Caco-2 (cell line): ENCODE measurements around the gene CUEDC2. TPM values are rescaled to one million over a fixed set of nuclear protein-coding genes. Genes with fewer than 3 reads are reported as not detected.
A peak's percentile ranks its signal among the peaks of the same experiment; 100 is the strongest.

Source experiments
- BruUV-seq: library from RNA; stranded (reverse); fragments of 400-500 nt; replicated peaks from 2 replicates; lab custom pipeline; 2021; lab: Mats Ljungman, UMichigan
- CTCF ChIA-PET: fragments of 300-600 bp; sonication (Branson Sonifier 250); formaldehyde crosslinking; loops from one replicate; lab custom pipeline; 2022; ENCODE audit warnings: antibody characterized with exemption; lab: Charles Lee
- POLR2A ChIA-PET: fragments of 300-600 bp; sonication (Branson Sonifier 250); formaldehyde crosslinking; loops from one replicate; lab custom pipeline; 2022; ENCODE audit warnings: antibody characterized with exemption; lab: Charles Lee
- DNase-seq, 2 experiments: peaks; one replicate each; pipeline versions ENCODE4 v3.0.0 to v3.0.0-alpha.2; 2020 to 2022
- H3K27me3 ChIP-seq: replicated peaks from 2 replicates; pipeline ENCODE4 v1.6.0; 2011; ENCODE audit warnings: low read length; ENCODE audit not compliant: control insufficient read depth, insufficient read depth
- H3K36me3 ChIP-seq: 2 replicates; pipeline ENCODE4 v1.5.1; 2011; ENCODE audit warnings: low read length; ENCODE audit not compliant: control insufficient read depth, insufficient read depth
- H3K4me1 ChIP-seq: fragments of 250-450 bp; sonication (Bioruptor Pico); 2 replicates; pipeline ENCODE4 v1.5.1; 2020; ENCODE audit warnings: mild to moderate bottlenecking
- H3K4me3 ChIP-seq: 2 replicates; pipeline ENCODE4 v1.5.1; 2011; ENCODE audit warnings: low read depth, mild to moderate bottlenecking, control low read depth, low read length
- H3K9me3 ChIP-seq: fragments of 250-450 bp; sonication (Bioruptor Pico); 2 replicates; pipeline ENCODE4 v1.5.1; 2020; ENCODE audit warnings: mild to moderate bottlenecking, moderate library complexity
- H3K27ac Mint-ChIP-seq: one replicate; pipeline ENCODE4 v1.8.0; 2022; ENCODE audit warnings: mixed read lengths; ENCODE audit not compliant: unreplicated experiment
- H3K27me3 Mint-ChIP-seq: one replicate; pipeline ENCODE4 v1.8.0; 2022; ENCODE audit warnings: mixed read lengths; ENCODE audit not compliant: insufficient read depth, unreplicated experiment
- H3K36me3 Mint-ChIP-seq: one replicate; pipeline ENCODE4 v1.8.0; 2022; ENCODE audit warnings: mild to moderate bottlenecking, mixed read lengths; ENCODE audit not compliant: insufficient read depth, unreplicated experiment
- H3K4me1 Mint-ChIP-seq: one replicate; pipeline ENCODE4 v1.8.0; 2022; ENCODE audit warnings: low read depth, mixed read lengths; ENCODE audit not compliant: unreplicated experiment
- H3K4me3 Mint-ChIP-seq: one replicate; pipeline ENCODE4 v1.8.0; 2022; ENCODE audit warnings: mild to moderate bottlenecking, moderate library complexity, mixed read lengths; ENCODE audit not compliant: unreplicated experiment
- H3K9me3 Mint-ChIP-seq: one replicate; pipeline ENCODE4 v1.8.0; 2022; ENCODE audit warnings: mixed read lengths; ENCODE audit not compliant: unreplicated experiment
- intact Hi-C: fragments of 100-400 bp; cut with micrococcal nuclease; formaldehyde crosslinking; loops from one replicate; pipeline ENCODE4 v1.10.0; 2022; ENCODE audit not compliant: unreplicated experiment
- total RNA-seq: library from RNA; stranded (reverse); gene quantifications from 2 replicates; pipeline ENCODE4 v1.2.3, GENCODE V29; 2022
- TF ChIP-seq, protein P1 (sequence below), 2 experiments: fragments of 200-600 bp in 1 of 2; IDR thresholded peaks; 1 replicate in 1 of 2; 2 replicates in 1 of 2; pipeline versions ENCODE4 v1.5.1 to v1.8.0; 2011 to 2022; ENCODE audit warnings: antibody characterized with exemption in 1 of 2, control low read depth in 1 of 2, inconsistent platforms in 1 of 2, low read depth in 1 of 2, low read length in 1 of 2, mild to moderate bottlenecking in 1 of 2, moderate library complexity in 1 of 2; ENCODE audit not compliant: insufficient read depth in 1 of 2, severe bottlenecking in 1 of 2, unreplicated experiment in 1 of 2

Gene CUEDC2
- total RNA-seq, 1 experiment from 2014 or later: 32.1 TPM

DNA sequence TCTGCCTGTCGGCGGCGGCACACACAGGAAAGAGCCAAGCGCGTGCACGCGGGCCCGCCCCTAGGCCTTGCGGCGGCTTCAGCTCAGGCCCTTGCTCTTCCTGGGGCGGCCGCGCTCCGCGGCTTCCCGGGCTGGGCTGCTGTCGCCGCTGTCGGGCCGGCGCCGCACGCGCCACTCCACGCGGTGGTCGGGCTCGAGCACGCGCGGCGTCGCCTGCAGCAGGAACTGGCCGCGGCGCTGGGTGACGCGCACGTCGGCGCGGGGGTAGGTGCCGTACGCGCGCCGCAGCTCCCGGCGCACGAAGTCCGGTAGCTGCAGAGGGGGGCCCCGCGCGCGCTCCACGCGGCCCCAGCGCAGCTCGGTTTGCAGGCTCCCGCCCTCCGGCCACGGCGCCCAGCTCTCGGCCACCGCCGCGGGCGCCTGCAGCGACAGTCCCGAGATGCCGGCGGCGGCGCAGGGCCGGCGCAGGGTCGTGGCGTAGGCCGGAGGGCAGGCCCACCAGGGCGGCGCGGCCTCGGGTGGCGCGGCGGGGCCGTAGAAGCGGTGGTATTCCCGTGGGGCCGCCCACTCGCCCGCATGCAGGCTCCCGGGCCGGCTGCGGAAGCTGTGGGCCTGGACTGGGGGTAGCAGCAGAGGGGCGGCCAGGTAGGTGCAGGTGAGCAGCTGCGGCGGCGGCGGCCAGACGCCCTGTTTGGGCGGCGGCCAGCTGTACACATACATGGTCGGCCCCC is 18.2 kb upstream of the CUEDC2 start:
- Histone ChIP-seq H3K4me1 (peaks cover 41% of the 10 kb centered on the region), H3K36me3 (0 out of 2 replicates have a peak, but pooled peaks cover 1% of the 10 kb centered on the region), H3K27me3 (no peaks in the 10 kb centered on the region), H3K4me3 (peak overlapping the region; percentile 84), H3K9me3 (no peaks in the 10 kb centered on the region)
- no TSS peak for BruUV-seq
- H3K4me1 Mint-ChIP-seq: peaks cover 30% of the 10 kb centered on the region
- DNase-seq: peak; percentile 89 to 94
- CTCF ChIA-PET: interaction anchor here (0.5 to 2.0 kb wide), 6 partner anchors 14 to 264 kb away, joined by 3 to 8 read pairs (median 5); partner anchors contain the start of genes ARL3, CUEDC2, SFXN2 and TRIM8
- H3K27me3 Mint-ChIP-seq: no peaks in the 10 kb centered on the region
- H3K9me3 Mint-ChIP-seq: no peaks in the 10 kb centered on the region
- peak overlapping the region; percentile 90 for H3K27ac Mint-ChIP-seq
- POLR2A ChIA-PET: interaction anchor here (0.6 to 2.4 kb wide), 12 partner anchors 8 to 142 kb away, joined by 3 to 23 read pairs (median 4); partner anchors contain the start of genes ACTR1A and CUEDC2
- H3K4me3 Mint-ChIP-seq: peak overlapping the region; percentile 90
- TF ChIP-seq, protein P1, sequence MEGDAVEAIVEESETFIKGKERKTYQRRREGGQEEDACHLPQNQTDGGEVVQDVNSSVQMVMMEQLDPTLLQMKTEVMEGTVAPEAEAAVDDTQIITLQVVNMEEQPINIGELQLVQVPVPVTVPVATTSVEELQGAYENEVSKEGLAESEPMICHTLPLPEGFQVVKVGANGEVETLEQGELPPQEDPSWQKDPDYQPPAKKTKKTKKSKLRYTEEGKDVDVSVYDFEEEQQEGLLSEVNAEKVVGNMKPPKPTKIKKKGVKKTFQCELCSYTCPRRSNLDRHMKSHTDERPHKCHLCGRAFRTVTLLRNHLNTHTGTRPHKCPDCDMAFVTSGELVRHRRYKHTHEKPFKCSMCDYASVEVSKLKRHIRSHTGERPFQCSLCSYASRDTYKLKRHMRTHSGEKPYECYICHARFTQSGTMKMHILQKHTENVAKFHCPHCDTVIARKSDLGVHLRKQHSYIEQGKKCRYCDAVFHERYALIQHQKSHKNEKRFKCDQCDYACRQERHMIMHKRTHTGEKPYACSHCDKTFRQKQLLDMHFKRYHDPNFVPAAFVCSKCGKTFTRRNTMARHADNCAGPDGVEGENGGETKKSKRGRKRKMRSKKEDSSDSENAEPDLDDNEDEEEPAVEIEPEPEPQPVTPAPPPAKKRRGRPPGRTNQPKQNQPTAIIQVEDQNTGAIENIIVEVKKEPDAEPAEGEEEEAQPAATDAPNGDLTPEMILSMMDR (IDR thresholded peaks at IDR 0.05; ENCODE audit: insufficient read depth in 1 of 2, low read depth in 1 of 2, low read length in 1 of 2, severe bottlenecking in 1 of 2, unreplicated experiment in 1 of 2): peak in 1 of 2 experiments; percentile 5
- peaks cover 53% of the 10 kb centered on the region for H3K36me3 Mint-ChIP-seq
- intact Hi-C loops: loop anchor here (1.0 kb wide), 2 partner anchors 11 to 18 kb away; partner anchors contain the start of gene CUEDC2

DNA sequence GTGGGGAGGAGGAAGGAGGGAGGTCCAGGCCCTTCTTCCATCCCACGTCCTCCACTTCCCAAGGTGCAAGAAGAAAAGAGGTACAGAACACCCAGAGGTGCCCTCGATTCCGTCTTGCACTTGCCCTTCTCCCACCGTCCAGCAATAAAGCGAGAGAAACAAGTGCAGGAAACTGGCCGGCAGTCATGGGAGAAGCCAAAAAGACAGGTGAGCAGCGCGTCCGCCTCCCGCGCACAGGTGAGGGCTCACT is 17.7 kb upstream of the CUEDC2 start:
- BruUV-seq: TSS peak; percentile 29
- Mint-ChIP-seq H3K27me3 (no peaks in the 10 kb centered on the region), H3K27ac (peak overlapping the region; percentile 90), H3K4me3 (peak overlapping the region; percentile 90), H3K36me3 (peaks cover 50% of the 10 kb centered on the region), H3K4me1 (peaks cover 27% of the 10 kb centered on the region), H3K9me3 (no peaks in the 10 kb centered on the region)
- intact Hi-C loops: loop anchor here (1.0 kb wide), 2 partner anchors 11 to 18 kb away; partner anchors contain the start of gene CUEDC2
- CTCF ChIA-PET: interaction anchor here (1.2 to 2.0 kb wide), 3 partner anchors 18 to 194 kb away, joined by 3 to 8 read pairs (median 5); partner anchors contain the start of genes CUEDC2 and TRIM8
- H3K27me3 ChIP-seq: no peaks in the 10 kb centered on the region
- TF ChIP-seq, protein P1 (IDR thresholded peaks at IDR 0.05; ENCODE audit: insufficient read depth in 1 of 2, low read depth in 1 of 2, low read length in 1 of 2, severe bottlenecking in 1 of 2, unreplicated experiment in 1 of 2): no peak
- POLR2A ChIA-PET: interaction anchor here (0.6 to 2.4 kb wide), 10 partner anchors 8 to 134 kb away, joined by 3 to 23 read pairs (median 5); partner anchors contain the start of genes ACTR1A and CUEDC2
- DNase-seq: no peak
- no peaks in the 10 kb centered on the region for H3K9me3 ChIP-seq
- peaks cover 36% of the 10 kb centered on the region for H3K4me1 ChIP-seq
- no peaks in the 10 kb centered on the region for H3K36me3 ChIP-seq
- peak overlapping the region; percentile 84 for H3K4me3 ChIP-seq

DNA sequence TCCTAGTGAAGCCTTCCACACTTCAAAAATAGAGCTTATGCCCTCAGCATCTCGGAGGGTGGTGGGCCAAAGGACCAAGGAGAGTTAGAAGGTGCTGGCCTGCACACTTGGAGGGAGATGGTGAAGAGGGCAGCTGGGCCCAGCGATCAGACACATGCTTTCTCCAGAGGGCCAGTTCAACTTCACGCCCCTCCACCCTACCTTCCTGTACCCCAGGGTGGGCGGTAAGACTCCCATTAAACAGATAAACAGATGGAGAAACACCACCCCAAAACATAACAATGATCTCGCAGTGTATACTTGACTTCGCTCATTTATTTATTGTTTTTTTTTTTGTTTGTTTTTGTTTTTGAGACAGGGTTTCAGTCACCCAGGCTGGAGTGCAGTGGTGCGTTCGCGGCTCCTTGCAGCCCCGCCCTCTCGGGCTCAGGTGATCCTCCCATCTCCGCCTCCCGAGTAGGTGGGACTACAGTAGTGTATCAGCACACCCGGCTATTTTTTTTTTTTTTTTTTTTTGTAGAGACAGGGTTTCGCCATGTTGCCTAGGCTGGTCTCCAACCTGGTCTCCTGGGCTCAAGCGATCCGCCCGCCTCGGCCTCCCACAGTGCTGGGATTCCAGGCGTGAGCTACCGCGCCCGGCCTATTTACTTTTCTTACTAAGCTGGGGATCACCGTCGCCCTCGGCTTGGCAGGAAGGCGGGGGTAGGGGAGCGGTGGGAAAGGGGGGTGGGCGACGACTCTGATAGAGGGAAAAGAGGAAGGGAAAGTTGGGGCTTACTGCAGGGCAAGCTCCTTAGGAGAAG is 17.1 kb upstream of the CUEDC2 start:
- TSS peak; percentile 48 for BruUV-seq
- Mint-ChIP-seq H3K27me3 (no peaks in the 10 kb centered on the region), H3K9me3 (no peaks in the 10 kb centered on the region), H3K4me1 (peaks cover 22% of the 10 kb centered on the region), H3K27ac (peak overlapping the region; percentile 90), H3K4me3 (peak overlapping the region; percentile 90), H3K36me3 (peaks cover 45% of the 10 kb centered on the region)
- intact Hi-C loops: loop anchor here (1.0 kb wide), 3 partner anchors 12 to 55 kb away; partner anchors contain the start of gene CUEDC2
- no peaks in the 10 kb centered on the region for H3K36me3 ChIP-seq
- H3K9me3 ChIP-seq: no peaks in the 10 kb centered on the region
- H3K4me3 ChIP-seq: peak overlapping the region; percentile 84
- TF ChIP-seq, protein P1 (IDR thresholded peaks at IDR 0.05; ENCODE audit: insufficient read depth in 1 of 2, low read depth in 1 of 2, low read length in 1 of 2, severe bottlenecking in 1 of 2, unreplicated experiment in 1 of 2): no peak
- H3K27me3 ChIP-seq: no peaks in the 10 kb centered on the region
- peak; percentile 90 to 92 for DNase-seq
- ChIA-PET CTCF (interaction anchor here (1.2 to 2.0 kb wide), 3 partner anchors 17 to 195 kb away, joined by 3 to 8 read pairs (median 5); partner anchors contain the start of genes CUEDC2 and TRIM8), POLR2A (interaction anchor here (0.6 to 2.4 kb wide), 7 partner anchors 8 to 113 kb away, joined by 3 to 23 read pairs (median 6); partner anchors contain the start of gene CUEDC2)
- peaks cover 31% of the 10 kb centered on the region for H3K4me1 ChIP-seq
